Endodermal cell (in vitro differentiated cells): ENCODE data around the gene CLEC2L. TPM values are rescaled to one million over a fixed set of nuclear protein-coding genes. Genes with fewer than 3 reads are reported as not detected.

Source experiments
- DNase-seq: peaks from one replicate; pipeline ENCODE4 v3.0.0-alpha.2; 2017
- H3K27ac ChIP-seq: 2 replicates; pipeline ENCODE4 v1.5.1; 2013; ENCODE audit warnings: mild to moderate bottlenecking, low read depth, low read length, moderate library complexity
- H3K27me3 ChIP-seq: 2 replicates; pipeline ENCODE4 v1.6.1; 2013; ENCODE audit warnings: mild to moderate bottlenecking, low read length, moderate library complexity; ENCODE audit not compliant: insufficient read depth, control insufficient read depth, poor library complexity, severe bottlenecking
- H3K36me3 ChIP-seq: 2 replicates; pipeline ENCODE4 v1.7.0; 2013; ENCODE audit warnings: mild to moderate bottlenecking, low read length, moderate library complexity; ENCODE audit not compliant: control insufficient read depth, insufficient read depth
- H3K4me1 ChIP-seq: one replicate; pipeline ENCODE4 v1.7.0; 2013; ENCODE audit warnings: low read length; ENCODE audit not compliant: control insufficient read depth, insufficient read depth
- H3K4me3 ChIP-seq: 2 replicates; pipeline ENCODE4 v1.5.1; 2013; ENCODE audit warnings: mild to moderate bottlenecking, low read length, moderate library complexity
- H3K9ac ChIP-seq: 2 replicates; pipeline ENCODE4 v1.6.1; 2013; ENCODE audit warnings: mild to moderate bottlenecking, low read length, moderate library complexity; ENCODE audit not compliant: poor library complexity, severe bottlenecking; ENCODE audit errors: extremely low read depth
- H3K9me3 ChIP-seq: 2 replicates; pipeline ENCODE4 v1.6.1; 2013; ENCODE audit warnings: mild to moderate bottlenecking, low read length, moderate library complexity; ENCODE audit not compliant: control insufficient read depth
- H3K27ac Mint-ChIP-seq: 2 replicates; pipeline ENCODE4 v1.8.0; 2020; ENCODE audit warnings: mixed read lengths
- H3K27me3 Mint-ChIP-seq: 2 replicates; pipeline ENCODE4 v1.8.0; 2021; ENCODE audit warnings: mild to moderate bottlenecking, mixed read lengths; ENCODE audit not compliant: insufficient read depth
- H3K36me3 Mint-ChIP-seq: 2 replicates; pipeline ENCODE4 v1.8.0; 2020; ENCODE audit warnings: low read depth, mixed read lengths
- H3K4me1 Mint-ChIP-seq: 2 replicates; pipeline ENCODE4 v1.8.0; 2020; ENCODE audit warnings: mixed read lengths
- H3K4me3 Mint-ChIP-seq: 2 replicates; pipeline ENCODE4 v1.8.0; 2020; ENCODE audit warnings: mild to moderate bottlenecking, moderate library complexity, mixed read lengths
- H3K9me3 Mint-ChIP-seq: 2 replicates; pipeline ENCODE4 v1.8.0; 2020; ENCODE audit warnings: mild to moderate bottlenecking, mixed read lengths
- CTCF ChIP-seq: fragments of 200-600 bp; sonication (generic); conservative IDR thresholded peaks from 2 replicates; pipeline ENCODE4 v1.5.0; 2021; ENCODE audit warnings: antibody characterized with exemption, mild to moderate bottlenecking
- WGBS, 2 experiments: methylation state at CpG; one replicate each; pipeline versions ENCODE4 v1.1.5 to v1.1.7; 2013; ENCODE audit warnings: missing lambda C conversion rate in 2 of 2, mixed read lengths in 1 of 2; ENCODE audit not compliant: insufficient coverage in 1 of 2, insufficient read length in 1 of 2; 5-methylcytosine and 5-hydroxymethylcytosine counted together
- total RNA-seq, 2 donors: library from RNA; stranded (reverse); fragmentation: NEBNext Ultra II Directional in 1 of 2; extraction: Animal tissue kit (Norgen Biotek cat#: 25700) in 1 of 2; gene quantifications; 2 replicates in 1 of 2; 3 replicates in 1 of 2; pipeline ENCODE4 v1.2.1, GENCODE V29; 2021

CLEC2L gene
- total RNA-seq, 2 donors from 2014 or later: 1.2 to 1.5 TPM

- H3K9me3 Mint-ChIP-seq: no peaks in the 10 kb centered on the region
- Histone ChIP-seq H3K36me3 (peaks cover 67% of the 10 kb centered on the region), H3K27me3 (no peaks in the 10 kb centered on the region), H3K4me1 (peaks cover 19% of the 10 kb centered on the region), H3K9me3 (no peaks in the 10 kb centered on the region), H3K27ac (no peak overlapping the region), H3K9ac (no peak overlapping the region), H3K4me3 (no peak overlapping the region)
- H3K27me3 Mint-ChIP-seq: no peaks in the 10 kb centered on the region
- no peak overlapping the region for H3K4me3 Mint-ChIP-seq
- peak; percentile 33 for DNase-seq
- TF ChIP-seq CTCF: no peak
- H3K36me3 Mint-ChIP-seq: peaks cover 50% of the 10 kb centered on the region
- H3K27ac Mint-ChIP-seq: no peak overlapping the region
- 97% methylated on average over 7 to 20 of the region's 20 CpGs for WGBS, 2 experiments
- peaks cover 27% of the 10 kb centered on the region for H3K4me1 Mint-ChIP-seq
Observed at GRCh38 chr7:139571651-139572050, 48.2 kb downstream of the CLEC2L start.

- Histone ChIP-seq H3K9ac (no peak overlapping the region), H3K27ac (no peak overlapping the region), H3K4me1 (peaks cover 16% of the 10 kb centered on the region), H3K36me3 (peaks cover 67% of the 10 kb centered on the region), H3K27me3 (no peaks in the 10 kb centered on the region), H3K9me3 (no peaks in the 10 kb centered on the region), H3K4me3 (no peak overlapping the region)
- Mint-ChIP-seq H3K27me3 (no peaks in the 10 kb centered on the region), H3K9me3 (no peaks in the 10 kb centered on the region), H3K4me3 (no peak overlapping the region), H3K36me3 (peaks cover 51% of the 10 kb centered on the region), H3K27ac (no peak overlapping the region), H3K4me1 (peaks cover 23% of the 10 kb centered on the region)
- 98% methylated on average over 6 to 15 of the region's 15 CpGs for WGBS, 2 experiments
- no peak for TF ChIP-seq CTCF
- DNase-seq: peak; percentile 31
Observed at GRCh38 chr7:139572071-139572470, 48.6 kb downstream of the CLEC2L start.

GRCh38 chr7:139572704-139573385, 49.4 kb downstream of the CLEC2L start:
- Histone ChIP-seq H3K36me3 (peaks cover 64% of the 10 kb centered on the region), H3K27me3 (no peaks in the 10 kb centered on the region), H3K4me3 (no peak overlapping the region), H3K9me3 (no peaks in the 10 kb centered on the region), H3K4me1 (peaks cover 11% of the 10 kb centered on the region), H3K27ac (no peak overlapping the region), H3K9ac (no peak overlapping the region)
- Mint-ChIP-seq H3K27me3 (no peaks in the 10 kb centered on the region), H3K27ac (no peak overlapping the region), H3K36me3 (peaks cover 50% of the 10 kb centered on the region), H3K4me1 (peaks cover 15% of the 10 kb centered on the region), H3K4me3 (no peak overlapping the region), H3K9me3 (no peaks in the 10 kb centered on the region)
- WGBS, 2 experiments: 97% methylated on average over 14 to 30 of the region's 38 CpGs
- peak; percentile 43 for DNase-seq
- peak; percentile 35 for TF ChIP-seq CTCF
